Measurements from ENCODE around the gene NGF. TPM values are rescaled to one million over a fixed set of nuclear protein-coding genes. Genes with fewer than 3 reads are reported as not detected.

The NGF gene
- total RNA-seq, 1 experiment from 2014 or later, result not detected

GRCh38 chr1:115283249-115283648 is 54.8 kb downstream of the NGF start:
- no peak for DNase-seq (ENCODE audit: low spot score)

GRCh38 chr1:115282807-115283208 is 55.2 kb downstream of the NGF start:
- DNase-seq (ENCODE audit: low spot score), result no peak

GRCh38 chr1:115281143-115281542 is 56.9 kb downstream of the NGF start:
- no peak for DNase-seq (ENCODE audit: low spot score)

- DNase-seq (ENCODE audit: low spot score), result no peak
These were observed 58.0 kb downstream of the NGF start for GRCh38 chr1:115280064-115280463.

GRCh38 chr1:115278211-115278610 is 59.8 kb downstream of the NGF start:
- no peak for DNase-seq (ENCODE audit: low spot score)

- no peak for DNase-seq (ENCODE audit: low spot score)
These were observed 60.8 kb downstream of the NGF start for GRCh38 chr1:115277276-115277675.

- peak; percentile 30 for DNase-seq (ENCODE audit: low spot score)
These were observed 62.8 kb downstream of the NGF start for GRCh38 chr1:115275216-115275615.

GRCh38 chr1:115274467-115274866 is 63.6 kb downstream of the NGF start:
- DNase-seq (ENCODE audit: low spot score), result no peak

GRCh38 chr1:115266729-115267421 is 71.2 kb downstream of the NGF start:
- no peak for DNase-seq (ENCODE audit: low spot score)

- DNase-seq (ENCODE audit: low spot score), result no peak
These were observed 73.0 kb downstream of the NGF start for GRCh38 chr1:115265099-115265498.

GRCh38 chr1:115262886-115263285 is 75.2 kb downstream of the NGF start:
- no peak for DNase-seq (ENCODE audit: low spot score)

- DNase-seq (ENCODE audit: low spot score), result no peak
These were observed 76.6 kb downstream of the NGF start for GRCh38 chr1:115261496-115261895.

- DNase-seq (ENCODE audit: low spot score), result no peak
These were observed 79.7 kb downstream of the NGF start for GRCh38 chr1:115258302-115258866.

GRCh38 chr1:115257591-115257990 is 80.5 kb downstream of the NGF start:
- no peak for DNase-seq (ENCODE audit: low spot score)

- no peak for DNase-seq (ENCODE audit: low spot score)
These were observed 82.9 kb downstream of the NGF start for GRCh38 chr1:115255154-115255553.

- DNase-seq (ENCODE audit: low spot score), result no peak
These were observed 85.5 kb downstream of the NGF start for GRCh38 chr1:115252585-115252984.

GRCh38 chr1:115251856-115252255 is 86.2 kb downstream of the NGF start:
- no peak for DNase-seq (ENCODE audit: low spot score)

- no peak for DNase-seq (ENCODE audit: low spot score)
These were observed 86.7 kb downstream of the NGF start for GRCh38 chr1:115251340-115251748.

GRCh38 chr1:115246526-115246925 is 91.5 kb downstream of the NGF start:
- no peak for DNase-seq (ENCODE audit: low spot score)

GRCh38 chr1:115245227-115245626 is 92.8 kb downstream of the NGF start:
- DNase-seq (ENCODE audit: low spot score), result no peak

- DNase-seq (ENCODE audit: low spot score), result peak; percentile 22
These were observed 95.5 kb downstream of the NGF start for GRCh38 chr1:115242543-115242942.

- no peak for DNase-seq (ENCODE audit: low spot score)
These were observed 96.7 kb downstream of the NGF start for GRCh38 chr1:115241309-115241708.

GRCh38 chr1:115240297-115240696 is 97.8 kb downstream of the NGF start:
- DNase-seq (ENCODE audit: low spot score), result no peak

GRCh38 chr1:115239426-115239825 is 98.6 kb downstream of the NGF start:
- no peak for DNase-seq (ENCODE audit: low spot score)
